GM19452 (cell line): ENCODE results near the gene OVAAL.

Experiments
- ATAC-seq: cut with Tn5 transposase; IDR thresholded peaks from one replicate; pipeline ENCODE4 v1.9.1; 2021; ENCODE audit not compliant: unreplicated experiment

The OVAAL gene

DNA sequence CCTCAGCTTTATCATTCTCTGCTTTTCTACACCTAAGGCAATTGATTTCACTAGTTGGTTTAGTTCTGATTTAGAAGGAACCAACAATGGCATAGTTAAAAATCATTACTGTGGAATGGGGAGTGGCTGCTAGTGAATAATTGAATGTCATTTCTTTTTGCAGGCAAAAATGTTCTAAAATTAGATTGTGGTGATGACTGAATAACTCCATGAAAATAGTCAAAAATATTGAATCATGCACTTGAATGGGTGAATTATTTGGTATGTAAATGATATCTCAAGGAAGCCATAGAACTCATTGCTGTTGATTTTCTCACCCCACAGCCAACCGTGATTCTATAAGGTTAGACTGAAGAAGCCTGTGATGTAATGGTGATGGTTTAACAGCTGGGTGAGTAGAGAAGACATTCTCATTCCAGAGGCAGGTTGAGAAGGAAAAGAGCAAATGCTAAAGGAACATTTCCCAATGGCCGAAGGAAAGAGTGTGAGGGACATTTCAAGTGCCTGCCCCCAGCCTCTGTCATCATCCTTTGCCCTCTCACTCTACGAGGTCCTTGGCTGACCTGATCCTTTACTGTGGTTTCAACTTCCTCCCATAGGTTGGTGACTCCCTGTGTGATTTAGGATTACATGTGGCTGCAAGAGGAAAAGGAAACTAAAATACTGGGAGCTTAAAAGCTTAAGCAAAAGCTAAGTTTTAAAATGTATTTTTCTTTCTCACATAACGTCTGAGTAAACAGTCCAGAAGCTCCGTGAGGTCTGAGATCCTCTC is 12.5 kb downstream of the OVAAL start:
- ATAC-seq, result no peak

DNA sequence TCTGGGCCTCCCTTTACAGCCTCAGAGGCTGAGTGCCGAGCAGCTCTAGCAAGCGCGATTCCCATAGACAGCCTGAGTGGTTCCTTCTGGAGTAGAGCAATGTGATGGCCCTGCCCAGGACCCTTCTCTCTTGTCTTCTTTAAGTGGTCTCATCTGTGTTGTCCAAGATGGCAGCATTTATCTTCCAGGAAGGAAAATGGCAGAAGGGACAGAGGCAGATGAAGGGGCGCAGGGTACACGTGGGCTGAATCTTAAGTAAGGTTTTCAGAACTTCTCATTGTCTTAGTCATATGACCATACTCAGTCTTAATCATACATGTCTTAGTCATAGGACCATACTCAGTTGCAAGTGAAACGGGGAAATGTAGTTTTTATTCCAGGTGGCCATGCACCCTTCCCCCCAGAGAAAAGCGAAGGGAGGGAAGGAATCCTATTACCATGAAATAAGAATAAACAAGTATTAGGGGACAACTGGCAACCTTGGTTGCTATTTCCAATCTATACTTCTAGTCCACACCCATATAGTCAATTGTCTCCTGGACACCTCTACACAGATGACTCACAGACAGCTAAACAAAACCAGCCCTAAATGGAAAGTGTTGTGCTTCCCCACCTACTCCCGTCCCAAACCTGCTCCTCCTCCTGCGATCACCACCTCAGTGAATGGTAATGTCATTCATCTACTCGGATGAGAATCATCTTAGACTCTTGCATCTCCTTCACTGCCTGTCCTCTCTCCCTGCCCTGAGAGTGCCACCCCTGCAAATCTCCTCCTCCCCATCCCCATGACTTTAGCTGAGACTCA is 13.3 kb downstream of the OVAAL start:
- no peak for ATAC-seq

DNA sequence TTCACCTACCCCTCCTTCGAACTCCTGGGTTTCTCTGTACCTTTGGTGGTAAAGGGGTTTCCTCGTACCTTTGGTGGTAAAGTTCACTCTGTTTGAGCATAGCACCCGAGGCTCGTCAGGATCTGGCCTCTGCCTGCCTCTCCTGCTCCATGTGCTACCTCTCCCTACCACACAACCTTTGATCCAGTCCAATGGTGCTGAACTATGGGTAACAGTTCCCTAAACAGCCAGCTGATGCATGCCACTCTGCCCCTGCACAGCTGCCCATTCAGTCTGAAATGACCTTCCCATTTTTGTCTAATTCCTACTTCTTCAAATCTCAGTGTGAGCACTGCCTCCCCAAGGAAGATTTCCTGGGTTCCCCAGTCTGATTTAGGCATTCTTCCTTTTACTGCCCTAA is 14.0 kb downstream of the OVAAL start:
- no peak for ATAC-seq

DNA sequence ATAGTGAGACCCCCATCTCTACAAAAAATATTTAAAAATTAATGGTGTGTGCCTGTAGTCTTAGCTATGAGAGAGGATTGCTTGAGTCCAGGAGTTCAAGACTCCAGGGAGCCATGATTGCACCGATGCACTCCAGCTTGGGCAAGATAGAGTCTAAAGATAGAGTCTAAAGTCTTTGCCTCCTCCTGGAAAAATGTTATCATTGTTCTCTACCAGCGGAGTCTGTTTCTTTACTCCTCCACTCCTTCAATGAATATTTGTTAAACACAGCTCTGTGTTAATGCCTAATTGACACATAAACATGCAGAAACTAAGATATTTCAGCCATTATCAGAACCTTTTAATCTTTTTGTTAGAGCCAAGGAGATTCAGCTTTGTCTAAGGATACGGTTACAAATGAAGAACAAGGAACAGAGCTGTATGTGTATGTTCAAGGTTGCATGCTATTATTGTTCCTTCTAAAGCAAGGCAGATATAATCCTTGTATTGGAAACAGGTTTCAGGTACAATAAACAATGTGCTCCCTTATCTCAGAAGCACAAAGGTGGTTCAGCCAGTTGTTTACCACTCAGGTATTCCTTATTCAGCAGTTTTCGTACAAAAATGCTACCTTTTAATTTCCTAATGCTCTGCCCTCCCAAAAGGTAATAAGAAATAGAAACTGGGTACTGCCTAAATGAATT is 15.4 kb downstream of the OVAAL start:
- ATAC-seq, result no peak

DNA sequence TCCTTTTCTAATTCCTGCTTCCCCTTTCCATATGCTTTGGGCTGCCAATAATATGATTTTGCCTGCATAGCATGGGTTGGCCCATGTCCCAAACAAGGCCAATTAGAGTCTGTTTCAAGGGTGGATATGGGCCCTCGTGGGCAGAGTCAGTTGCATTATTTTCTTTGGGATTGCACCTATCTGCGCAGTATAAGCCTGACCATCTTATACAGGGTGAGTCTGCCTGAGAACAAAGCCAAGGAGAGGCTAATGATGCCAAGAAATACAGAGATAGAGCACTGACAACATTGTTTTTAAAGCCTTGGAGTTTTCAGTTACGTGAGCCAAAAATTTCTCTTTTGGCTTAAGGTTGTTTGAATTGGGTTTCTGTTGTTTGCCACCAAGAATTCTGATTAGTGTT is 18.6 kb downstream of the OVAAL start:
- no peak for ATAC-seq

DNA sequence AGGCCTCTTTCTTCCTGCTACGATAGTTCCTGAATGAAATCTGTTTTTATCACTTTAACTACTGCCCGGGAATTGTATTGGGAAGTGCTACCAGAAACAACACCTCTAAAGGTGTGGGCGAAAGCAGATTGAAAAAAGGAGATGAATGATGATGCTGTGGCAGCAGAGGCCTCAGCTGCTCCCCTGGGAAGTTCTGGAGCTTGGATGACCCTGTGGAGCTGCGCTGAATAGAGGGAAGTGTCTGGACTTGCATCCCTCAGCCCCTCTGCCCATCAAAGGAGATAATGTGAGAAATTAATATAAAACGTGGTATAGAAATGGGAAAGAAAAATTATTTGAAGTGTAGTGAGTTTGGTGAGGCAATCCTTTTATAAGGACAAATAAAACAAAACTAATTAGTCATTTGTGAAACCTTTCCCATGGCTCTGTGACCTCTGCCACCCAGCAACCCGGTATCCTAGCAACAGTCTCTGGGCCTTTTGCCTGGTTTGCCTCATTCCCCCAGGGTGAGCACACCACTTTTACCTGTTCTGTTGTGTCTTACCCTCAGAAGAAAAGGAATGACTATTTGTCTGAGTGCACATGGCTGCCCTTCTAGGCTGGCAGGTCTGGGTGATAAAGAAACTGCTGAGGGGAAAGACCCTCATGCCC is 21.3 kb downstream of the OVAAL start:
- no peak for ATAC-seq

DNA sequence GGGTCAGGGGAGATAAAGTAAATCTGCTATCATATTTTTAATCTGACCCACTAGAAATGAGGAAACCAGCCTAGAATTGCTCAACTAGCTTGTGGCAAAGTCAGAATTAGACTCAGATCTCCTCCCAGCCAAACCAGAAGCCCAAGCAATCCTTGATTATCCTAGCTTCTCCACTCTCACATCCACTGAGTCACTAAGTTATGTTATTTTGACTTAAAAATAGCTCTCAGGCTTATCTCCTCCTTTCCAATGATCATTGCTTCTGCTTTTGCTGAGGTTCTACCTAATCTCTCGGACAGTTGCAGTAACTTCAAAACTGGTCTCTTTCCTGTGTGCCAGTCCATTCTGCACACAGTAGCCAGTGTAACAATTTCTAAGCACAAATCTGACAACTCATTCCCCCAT is 22.9 kb downstream of the OVAAL start:
- ATAC-seq, result no peak

DNA sequence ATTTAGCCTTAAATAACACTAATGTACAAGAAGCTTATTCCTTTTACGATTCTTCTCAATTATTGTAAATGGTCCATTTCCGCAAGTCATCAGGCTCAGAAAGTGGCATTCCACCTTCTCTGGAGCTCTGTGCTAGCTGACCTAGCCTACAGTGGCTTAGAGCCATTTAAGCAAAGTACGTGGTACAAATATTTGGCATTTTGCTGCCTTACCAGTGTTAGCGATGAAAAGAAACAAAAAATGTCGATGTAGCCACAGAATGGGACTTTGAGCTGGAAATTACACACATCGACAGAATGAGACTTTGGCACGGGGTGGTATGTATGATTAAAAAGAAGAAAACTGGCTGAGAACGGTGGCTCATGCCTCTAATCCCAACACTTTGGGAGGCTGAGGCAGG is 26.1 kb downstream of the OVAAL start:
- ATAC-seq, result no peak

DNA sequence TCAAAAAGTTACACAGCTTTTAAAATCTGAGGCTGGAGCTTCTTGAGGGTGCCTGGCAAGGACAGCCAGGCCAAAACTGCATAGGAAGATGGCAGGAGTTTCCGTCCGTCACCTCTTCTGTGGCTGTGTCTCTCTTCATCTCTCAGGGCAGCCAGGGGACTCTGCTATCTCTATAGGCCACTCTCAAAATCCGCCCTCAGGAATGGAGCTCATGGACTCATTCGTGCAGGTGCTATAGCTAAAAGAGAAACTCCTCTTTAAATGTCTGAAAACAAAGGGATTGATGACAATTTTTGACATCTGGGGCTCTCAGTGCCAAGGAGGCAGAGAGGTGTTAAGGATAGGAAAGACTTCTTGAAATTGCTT is 27.2 kb downstream of the OVAAL start:
- no peak for ATAC-seq

DNA sequence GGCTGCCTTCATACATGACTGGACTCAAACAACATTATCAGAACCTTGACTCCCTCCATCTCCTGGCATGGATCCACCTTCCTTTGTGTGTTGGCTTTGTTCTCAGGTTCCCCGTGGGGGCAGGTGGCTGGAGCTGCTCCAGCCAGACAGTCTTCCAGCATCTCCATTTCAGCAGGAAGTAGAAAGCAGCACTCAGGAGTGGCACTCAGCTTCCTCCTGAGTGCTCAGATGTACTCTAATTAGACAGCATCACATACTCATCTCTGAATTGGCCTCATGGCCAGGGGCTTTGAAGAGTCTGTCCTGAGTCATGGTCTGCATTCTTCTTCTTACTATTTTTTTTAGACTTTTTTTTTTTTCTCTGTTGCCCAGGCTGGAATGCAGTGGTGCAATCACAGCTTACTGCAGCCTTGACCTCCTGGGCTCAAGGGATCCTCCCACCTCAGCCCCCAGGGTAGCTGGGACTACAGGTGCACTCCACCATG is 27.9 kb downstream of the OVAAL start:
- no peak for ATAC-seq

DNA sequence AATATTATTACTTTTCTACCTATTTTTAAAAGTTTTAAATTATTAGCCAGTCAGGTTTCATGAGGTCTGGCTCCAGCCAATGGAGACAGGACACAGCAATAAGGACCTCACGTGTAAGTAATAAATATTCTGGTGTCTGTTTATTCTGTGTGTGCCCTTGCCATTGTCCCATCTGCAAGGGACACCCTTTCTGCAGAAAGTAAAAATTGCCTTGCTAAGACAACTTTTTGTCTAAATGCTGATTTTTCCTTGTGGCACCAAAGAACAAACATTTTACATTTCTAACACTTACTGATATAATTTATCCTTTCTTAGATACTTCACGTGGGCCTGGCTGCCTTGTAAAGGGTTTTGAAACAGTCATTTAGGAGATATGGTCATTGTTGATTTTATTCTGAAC is 29.4 kb downstream of the OVAAL start:
- no peak for ATAC-seq

DNA sequence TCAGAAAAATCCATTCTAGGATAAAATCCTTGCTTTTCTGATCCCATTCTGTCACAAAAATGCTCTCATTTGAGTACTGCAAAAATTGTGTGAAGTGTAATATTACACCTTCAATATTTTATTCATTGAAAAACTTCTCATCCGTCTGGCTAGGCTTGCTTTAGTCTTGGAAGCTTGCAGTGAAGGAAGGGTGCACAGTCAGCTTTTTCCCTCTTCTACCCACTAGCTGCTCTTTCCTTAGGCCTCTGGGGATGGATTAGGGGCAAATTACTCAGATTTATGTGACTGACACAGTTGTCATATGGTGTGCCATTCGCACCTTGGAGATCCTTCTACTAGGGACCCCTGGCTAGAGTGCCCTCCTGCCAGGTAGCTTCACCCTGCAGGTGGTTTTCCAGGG is 32.1 kb downstream of the OVAAL start:
- ATAC-seq, result no peak

DNA sequence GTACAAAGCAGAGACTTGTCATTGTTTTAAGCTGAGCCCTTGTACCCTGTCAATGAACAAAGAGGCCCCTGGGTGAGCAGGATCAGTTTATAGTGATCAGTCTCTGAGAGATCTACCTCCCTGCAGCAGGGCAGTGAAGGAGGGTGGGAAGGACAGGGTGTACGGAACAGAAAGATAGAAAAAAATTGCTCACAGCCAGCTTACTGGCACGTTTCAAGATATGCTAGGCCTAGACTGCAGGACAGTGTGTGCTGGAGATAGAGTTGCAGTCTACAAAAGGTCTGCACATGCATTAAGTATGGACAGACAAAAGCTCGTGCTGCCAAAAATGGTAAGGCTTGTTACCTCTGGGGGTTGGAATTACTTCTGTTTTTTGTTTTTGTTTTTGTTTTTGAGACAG is 34.6 kb downstream of the OVAAL start:
- no peak for ATAC-seq

DNA sequence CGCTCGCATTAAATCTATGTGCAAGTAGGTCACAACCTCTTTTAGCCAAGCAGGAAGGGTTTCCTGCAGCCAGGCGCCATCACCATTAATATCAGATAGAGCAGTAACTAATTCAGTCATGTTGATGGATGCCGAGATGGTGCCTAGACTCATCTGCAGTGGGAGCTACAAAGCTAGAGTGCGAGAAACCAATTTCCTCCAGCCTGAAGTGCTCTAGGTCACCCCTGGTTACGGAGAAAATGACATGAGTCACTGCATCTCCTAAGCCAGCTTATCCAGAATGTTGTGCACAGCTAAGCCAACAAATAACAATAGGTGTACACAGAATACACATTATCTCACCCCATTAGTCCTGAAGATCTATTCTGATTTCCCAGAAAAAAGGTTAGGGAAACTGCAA is 36.0 kb downstream of the OVAAL start:
- no peak for ATAC-seq

DNA sequence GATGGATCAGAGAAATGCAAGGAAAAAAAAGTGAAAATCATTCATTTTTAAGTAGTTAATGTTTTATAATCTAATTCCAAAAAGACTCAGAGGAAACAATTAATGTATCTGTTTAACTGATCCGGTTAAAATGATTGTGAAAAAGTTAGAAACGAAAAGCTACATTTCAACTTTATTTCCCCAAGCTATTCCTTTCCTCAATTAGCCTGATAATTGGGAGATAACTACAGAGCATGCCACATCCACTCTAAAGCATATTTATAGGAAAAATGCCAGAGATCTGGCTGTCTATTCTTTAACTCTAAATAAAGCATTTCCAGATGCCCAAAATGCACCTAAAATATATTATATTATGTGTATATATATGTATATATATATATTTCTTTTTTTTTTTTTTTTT is 37.2 kb downstream of the OVAAL start:
- ATAC-seq, result no peak

DNA sequence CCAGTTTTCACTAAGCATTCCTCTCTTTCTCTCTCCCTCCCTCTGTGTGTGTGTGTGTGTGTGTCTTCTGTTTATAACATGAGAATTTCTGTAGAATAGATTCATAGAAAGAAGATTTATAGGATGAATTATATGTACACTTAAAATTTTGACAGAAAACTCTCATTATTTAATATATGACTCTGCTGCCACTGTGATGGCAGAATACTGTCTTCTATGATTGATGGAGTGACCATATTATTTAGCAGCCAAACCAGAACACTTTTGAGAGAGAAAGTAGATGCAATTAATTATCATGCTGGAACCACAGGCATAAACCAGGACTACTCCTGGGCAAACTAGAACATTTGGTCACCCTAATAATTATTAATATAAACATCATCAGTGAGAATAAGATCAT is 38.8 kb downstream of the OVAAL start:
- ATAC-seq, result no peak

DNA sequence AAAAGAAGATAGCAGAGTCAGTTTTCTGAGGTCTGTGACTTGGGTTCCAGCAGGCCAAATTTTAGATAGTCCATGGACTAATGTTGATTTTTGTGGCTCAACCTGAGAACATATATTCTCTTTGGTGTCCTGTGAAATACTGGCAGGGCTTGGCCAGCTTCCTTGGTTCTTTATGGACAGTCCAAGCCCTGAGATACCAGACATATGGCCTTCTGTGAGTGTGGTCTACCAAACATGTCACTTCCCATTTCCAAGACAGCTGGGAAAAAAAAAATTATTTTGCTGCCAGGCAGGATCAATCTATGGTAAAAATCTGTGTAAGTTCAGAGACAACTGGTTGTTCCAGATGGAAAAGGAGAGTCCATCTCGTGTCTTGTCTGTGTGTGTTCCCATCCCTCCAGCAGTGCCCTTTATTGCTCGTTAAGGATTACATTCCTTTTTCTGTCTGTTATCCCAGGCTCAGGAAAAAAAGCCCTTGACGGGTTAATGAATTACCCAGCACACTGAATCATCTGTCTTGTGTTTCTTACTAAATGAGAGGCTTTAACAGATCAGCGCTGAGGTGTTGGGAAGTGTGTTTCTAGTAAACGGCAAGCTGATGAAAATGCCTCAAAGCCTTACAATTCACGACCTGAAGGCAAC is 39.7 kb downstream of the OVAAL start:
- no peak for ATAC-seq

DNA sequence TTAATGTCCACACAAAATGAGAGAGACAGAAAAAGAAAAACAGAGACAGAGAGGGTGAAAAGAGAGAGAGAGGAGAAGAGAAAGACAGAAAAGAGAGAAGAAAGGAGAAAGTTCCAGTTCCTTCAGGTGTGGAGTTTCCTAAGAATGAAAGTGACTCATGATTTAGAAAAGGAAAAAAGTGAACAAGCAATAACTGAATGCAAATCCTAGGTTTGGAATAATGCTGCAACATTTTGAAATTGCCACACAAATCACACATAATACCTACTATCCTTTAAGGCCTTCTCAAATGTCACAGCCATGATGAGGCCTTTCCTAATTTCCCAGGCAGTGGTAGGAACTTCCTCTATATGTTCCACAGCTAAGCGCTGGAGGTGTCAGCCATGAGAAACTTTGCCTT is 41.6 kb downstream of the OVAAL start:
- ATAC-seq, result no peak

DNA sequence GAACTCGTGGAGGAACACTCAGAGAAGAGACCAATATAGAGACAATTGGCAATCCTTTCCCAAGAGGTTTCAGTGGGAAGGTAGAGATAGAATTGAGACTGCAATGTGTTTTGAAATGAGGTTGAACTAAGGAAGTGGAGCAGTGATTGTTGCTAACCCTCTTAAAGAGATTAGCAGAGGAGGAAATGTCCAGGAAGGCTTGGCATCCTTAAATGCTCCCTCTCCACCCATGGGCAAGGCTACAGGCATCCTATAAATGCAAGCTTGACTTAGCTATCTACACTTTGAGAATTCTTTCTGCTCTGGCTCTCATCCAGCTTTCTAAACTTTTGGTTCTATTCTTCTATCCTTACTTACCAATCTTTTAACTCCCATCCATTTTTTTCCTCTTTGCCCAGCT is 42.7 kb downstream of the OVAAL start:
- no peak for ATAC-seq

DNA sequence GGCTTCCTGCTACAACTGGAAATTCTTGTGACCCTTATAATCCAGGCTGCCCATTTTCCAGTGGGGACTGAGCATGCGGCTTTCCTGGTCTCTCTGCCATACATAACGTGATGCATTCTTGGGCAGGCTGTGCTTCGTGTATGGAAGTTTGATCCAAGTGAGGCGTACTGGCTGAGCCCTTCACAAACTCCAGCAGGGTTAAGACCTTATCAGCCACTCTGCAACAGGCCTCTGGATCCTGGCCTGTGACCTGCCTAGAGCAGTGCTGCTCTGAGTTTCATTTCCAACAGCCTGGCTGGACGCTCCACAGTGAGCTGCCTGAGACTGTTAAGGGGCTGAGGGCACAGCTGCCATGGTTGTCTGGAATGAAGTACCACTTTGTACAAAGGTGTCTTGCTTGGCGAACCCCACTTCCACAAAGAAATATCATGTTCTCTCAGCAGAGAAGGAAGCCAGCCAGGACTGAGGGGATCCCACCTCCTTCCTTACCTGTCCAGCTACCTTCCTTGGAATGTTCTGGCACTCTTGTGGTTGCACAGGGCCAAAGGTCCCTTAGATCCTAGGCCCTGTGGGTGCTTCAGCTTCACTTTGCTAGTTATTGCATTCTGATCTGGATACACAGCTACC is 44.6 kb downstream of the OVAAL start:
- ATAC-seq, result no peak

DNA sequence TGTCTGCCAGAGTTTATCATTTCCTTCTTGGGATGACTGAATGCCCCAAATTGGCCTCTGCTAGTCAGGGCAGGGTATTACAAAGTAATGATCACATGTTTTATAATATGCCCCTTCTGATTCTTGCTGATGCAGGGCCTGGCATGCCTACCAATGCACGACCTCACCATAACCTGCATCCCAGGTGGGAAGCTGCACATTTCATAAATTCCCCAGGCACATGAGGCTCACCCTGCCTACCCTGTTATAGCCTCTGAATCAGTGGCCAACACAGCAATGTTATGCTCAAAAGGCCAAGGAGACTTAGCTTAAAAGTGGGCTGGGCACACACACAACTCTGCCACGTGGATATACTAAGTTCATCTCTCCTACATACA is 45.1 kb downstream of the OVAAL start:
- ATAC-seq, result no peak
